Muscle of arm (tissue), 14 donors: ENCODE data around the gene SPINK13. TPM values are rescaled to one million over a fixed set of nuclear protein-coding genes. Genes with fewer than 3 reads are reported as not detected.
"Not testable (repeated sequence)": the region's sequence is repeated elsewhere in the genome, so short reads cannot be mapped to it uniquely, and the experiment has no call there.

Experiments used
- DNase-seq: peaks from one replicate; pipeline ENCODE4 v3.0.0-alpha.2; 2013
- long read RNA-seq, 11 donors: transcript quantifications; one replicate each; lab custom pipeline, GENCODE V29; 2026
- polyA plus RNA-seq, 12 donors: library from polyadenylated mRNA; unstranded; fragments of 120-200 nt; gene quantifications; one replicate each; pipeline ENCODE4 v1.2.1, GENCODE V29; 2013; ENCODE audit not compliant: insufficient read length in 12 of 12

SPINK13 gene, protein sequence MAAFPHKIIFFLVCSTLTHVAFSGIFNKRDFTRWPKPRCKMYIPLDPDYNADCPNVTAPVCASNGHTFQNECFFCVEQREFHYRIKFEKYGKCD
- polyA plus RNA-seq = under 1 TPM in 5 of 12 donors, not detected in 7; 0.19 to 0.48 (median 0.24) TPM
- long read RNA-seq, donor 1 = 0 reads
- long read RNA-seq, donor 2 = 0 reads
- long read RNA-seq, donor 3 = 0 reads
- long read RNA-seq, donor 4 = 0 reads
- long read RNA-seq, donor 5 = 0 reads
- long read RNA-seq, donor 6 = 0 reads
- long read RNA-seq, donor 7 = 0 reads
- long read RNA-seq, donor 8 = 0 reads
- long read RNA-seq, donor 9 = 0 reads
- long read RNA-seq, donor 10 = 0 reads
- long read RNA-seq, donor 11 = 0 reads

DNA sequence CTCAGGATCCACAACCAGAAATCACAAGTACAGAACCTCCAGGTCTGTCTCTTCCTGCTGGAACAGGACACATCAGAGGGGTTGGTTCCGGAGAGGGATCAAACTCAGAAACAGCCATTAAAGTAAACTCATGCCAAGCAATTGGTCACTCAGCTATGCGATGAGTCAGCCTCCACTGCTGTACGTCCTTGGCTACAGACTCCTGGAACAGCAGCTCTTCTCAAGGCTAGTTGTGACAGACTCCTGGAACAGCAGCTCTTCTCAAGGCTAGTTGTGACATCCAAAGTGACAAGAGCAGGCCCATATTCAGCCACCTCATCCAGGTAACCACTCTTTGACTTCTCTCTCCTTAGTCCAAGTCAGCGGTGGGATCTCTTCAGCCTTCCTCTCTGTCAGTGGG, at the start of gene SPINK13:
TSS of gene SPINK13 (plus strand) at position 229 of the 400 bp plus-strand sequence. CDS start 1,279 bp downstream, outside the sequence.
- no peak for DNase-seq

DNA sequence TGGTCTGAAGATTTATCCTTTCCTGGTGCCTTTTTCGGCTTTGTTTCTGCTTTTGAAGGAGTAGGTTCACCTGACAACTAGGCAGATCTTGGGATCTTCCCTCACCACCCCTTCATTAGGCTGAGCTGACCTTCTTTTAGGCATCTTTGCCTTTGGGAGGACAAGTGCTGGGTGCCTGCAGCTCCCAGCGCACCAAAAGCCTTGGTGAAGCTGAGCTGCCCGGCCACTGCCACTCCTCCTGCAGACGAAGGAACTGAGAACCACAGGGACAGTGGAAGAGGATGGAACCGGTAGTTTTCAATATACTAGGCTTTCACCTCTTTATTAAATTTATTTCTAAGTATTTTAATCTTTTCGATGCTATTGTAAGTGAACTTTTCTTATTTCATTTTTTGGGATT, 47.1 kb upstream of the SPINK13 start:
- DNase-seq = no peak

DNA sequence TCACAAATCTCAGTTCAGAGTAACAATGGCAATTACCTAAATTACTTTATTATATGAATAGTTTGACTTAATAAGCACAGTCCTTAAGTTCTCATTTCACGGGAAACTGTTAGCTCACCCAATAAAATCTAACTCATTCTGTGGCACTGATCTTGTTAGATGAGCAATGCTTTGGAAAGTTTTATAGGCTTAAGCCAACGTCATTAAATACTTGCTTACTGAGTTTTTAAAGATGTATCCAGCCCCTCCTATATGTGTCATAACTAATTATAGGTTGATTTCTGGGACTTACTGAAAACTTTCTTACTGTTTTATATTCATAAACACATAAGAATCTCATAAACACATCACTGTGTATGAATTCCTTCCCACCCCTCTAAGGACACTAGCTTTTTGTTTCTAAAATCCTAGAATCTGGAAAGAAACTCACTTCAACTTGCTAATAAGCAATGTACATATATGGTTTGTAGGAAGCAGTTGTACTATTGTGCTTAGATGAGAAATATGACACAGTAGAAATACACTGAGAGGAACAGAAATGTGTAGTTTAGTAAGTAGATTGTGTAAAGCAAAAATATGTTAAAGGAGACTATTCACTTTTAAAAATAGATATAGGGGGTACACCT, 44.4 kb upstream of the SPINK13 start:
- no peak for DNase-seq

DNA sequence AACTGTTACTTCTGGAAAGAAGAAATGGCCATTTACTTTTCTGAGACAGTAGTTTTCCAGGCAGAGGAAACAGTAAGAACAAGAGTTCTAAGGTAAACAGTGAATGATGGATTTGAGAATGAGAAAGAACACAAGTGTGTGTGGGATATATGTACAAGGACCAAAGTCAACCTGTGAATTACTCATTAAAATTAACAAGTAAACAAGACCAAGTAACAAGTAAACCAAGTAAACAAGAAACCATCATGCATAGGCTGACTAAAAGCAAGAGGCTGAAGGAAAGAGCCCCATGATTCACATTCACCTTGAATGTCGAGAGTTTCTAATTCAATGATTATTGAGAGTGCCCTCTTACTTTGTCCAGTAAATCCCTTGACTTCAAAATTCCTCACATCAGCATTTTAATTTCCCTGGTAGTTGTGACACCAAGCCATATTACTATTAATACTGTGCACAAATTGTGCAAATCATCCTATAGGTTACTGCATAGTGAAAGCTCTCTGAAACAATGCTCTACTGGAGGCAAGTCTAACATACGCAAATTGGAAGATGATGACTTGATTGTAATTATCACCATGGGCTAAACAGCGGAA, 40.1 kb upstream of the SPINK13 start:
- DNase-seq = no peak

DNA sequence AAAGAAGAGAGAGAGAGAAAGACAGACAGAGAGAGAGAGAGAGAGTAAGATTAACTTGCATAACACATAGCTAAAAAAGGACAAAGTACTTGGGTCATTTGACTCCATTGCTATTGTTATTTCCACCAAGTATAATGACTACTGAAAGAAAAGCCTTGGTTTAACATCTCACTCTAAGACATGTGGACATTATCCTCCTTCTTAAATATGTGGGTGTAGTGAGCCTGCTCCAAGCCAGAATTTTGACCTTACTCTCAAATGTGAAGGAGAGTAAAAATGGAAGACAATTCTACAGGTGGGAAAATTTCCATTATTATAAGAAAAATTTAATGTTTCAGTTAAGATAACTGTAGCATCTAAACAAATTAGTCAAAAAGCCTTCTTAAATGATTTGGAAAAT, 38.8 kb upstream of the SPINK13 start:
- DNase-seq = no peak

DNA sequence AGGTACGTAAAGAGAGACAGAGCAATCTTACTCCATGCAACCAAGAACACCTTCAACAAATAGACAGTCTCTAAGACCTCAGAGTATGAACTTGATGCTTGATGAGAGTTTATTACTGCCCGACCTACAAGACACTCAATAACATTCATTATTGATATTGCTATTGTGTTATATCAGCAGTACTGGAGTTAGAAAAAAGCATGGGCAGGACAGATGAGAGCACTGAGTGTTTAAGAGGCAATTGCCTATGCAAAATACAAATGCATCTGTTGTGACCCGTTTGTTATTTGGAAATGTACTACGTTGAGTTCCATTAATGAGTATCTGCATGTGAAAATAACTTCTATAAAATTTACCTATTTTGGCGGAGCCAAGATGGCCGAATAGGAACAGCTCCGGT, 38.4 kb upstream of the SPINK13 start:
- no peak for DNase-seq

DNA sequence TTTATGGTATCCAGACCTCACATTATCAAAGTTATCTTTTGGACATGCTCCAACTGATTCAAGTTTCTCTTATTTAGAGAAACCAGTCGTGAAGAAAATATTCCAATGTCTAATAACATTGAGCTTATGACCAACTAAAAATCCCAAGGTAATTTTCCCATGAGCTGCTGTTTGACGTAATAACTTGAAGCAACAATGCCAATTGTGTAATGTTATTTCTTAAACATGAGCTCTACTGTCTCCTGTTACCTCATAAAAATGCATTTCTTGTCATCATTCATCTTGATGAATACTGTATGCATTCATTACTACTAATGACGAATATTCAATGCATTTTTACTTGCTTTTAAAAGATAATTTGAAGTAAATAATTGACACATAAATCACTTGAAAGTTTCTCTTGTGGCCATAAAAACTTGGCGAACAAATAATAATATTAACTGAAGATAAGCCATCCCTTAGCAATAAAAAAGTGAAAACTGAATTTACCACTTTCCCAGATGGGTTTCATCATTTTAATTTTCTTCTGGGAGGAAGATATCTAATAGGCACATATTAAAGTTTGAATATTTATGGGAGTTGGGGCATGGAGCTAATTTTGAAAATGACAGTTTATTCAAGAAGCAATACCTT, 30.7 kb upstream of the SPINK13 start:
- no peak for DNase-seq

DNA sequence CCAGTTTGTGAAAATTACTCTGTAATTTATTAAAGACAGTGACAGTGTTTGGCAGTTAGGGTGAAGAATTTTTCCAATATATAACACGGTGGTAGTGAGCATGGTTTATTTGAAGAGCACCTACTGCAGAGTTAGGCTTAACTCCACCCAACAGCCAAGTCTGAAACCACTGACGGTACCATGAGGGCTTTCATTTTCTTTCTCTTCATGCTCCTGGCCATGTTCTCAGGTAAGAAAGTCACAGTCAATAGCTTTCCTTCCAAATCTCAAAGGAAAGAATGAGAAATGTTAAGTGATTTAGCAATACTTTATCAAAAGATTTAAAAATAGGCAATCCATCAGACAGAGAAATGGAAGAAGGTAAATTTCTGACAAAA, 30.2 kb upstream of the SPINK13 start, which contains the start of gene MARCOL:
TSS of gene MARCOL (plus strand) at position 108 of the 377 bp plus-strand sequence. CDS start at position 181, 73 bp downstream.
- no peak for DNase-seq

DNA sequence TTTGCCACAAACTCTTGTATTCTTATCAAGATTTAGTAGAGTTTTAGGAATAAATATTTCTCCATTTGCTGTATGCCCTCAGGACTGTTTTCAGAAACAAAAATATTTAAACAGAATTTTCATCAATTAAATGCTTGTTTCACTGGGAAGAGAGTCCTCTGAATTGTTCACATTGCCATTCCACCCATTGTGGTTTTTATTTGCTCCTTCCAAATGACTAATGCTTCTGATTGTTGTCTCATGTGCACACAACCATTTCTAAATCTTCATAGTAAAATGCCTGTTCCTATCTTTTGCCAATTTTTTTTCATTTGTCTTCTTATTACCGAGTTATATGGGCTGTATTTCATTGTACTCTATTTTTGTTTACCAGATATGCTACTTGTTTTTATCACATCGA, 19.7 kb upstream of the SPINK13 start:
- no peak for DNase-seq

DNA sequence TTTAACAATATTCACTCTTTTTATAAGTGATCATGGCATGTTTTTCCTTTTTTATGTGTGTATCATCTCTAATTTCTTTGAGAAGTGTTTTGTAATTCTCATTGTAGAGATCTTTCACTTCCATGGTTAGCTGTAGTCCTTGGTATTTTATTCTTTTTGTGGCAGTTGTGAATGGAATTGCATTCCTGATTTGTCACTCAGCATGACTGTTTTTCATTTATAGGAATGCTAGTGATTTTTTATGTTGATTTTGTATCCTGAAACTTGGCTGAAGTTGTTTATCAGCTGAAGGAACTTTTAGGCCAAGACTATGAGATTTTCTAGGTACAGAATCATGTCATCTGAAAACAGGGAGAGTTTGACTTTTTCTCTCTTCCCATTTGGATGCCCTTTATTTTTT, 13.1 kb upstream of the SPINK13 start:
- no peak for DNase-seq

DNA sequence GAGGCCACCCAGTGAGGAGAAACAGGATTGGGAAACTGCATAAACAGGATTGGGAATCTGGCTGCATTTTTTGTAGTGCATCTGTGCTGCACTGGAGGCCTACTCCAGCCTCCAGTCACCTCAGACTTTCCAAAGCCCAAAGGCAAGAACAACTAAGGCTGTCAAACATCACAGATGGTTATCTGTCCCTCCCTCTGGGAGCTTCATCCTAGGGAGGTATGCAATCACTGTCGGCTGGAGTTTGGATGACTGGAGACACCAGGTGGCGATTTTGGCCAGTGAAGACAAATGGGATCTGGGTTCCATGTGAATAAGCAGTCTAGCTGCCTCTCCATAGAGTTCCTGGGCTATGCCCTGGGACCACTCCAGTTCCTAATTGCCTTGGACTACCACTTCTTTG, 9.3 kb upstream of the SPINK13 start:
- no peak for DNase-seq

DNA sequence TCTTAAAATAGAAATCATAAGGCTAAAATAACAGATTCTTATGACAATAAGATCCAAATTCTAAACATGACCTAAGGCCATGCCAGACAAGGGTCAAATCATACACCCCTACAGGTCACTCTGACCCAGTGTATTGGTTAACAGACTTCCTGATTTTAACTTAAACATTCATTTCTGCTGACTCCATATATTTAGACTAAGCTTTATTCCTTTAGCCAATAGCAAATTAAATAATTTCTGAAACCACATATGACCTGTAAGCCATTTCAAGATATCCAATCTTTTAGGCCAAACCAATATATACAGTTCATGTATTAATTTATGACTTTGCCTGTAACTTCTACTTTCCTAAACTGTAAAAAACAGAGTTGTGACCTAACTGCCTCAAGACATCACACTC, 7.4 kb upstream of the SPINK13 start:
- no peak for DNase-seq

DNA sequence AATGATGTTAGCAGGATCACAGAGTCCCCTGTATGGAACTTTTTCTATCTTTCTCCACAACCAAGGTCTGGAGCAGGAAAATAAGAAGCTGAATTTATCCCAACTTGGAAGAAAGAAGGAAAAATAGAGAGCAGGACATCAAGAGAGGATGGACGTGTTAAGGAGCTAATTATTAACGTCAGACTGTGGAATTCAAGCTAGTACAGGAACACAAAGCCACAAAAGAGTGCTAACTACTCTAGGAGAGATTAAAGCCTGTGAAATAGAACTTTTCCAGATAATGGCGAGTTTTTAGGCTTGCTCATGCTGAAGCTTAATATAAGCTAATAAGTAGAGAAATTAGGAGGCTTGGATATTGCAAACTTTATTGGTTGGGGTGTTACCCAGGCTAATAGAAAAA, 632 bp upstream of the SPINK13 start:
- DNase-seq = no peak

DNA sequence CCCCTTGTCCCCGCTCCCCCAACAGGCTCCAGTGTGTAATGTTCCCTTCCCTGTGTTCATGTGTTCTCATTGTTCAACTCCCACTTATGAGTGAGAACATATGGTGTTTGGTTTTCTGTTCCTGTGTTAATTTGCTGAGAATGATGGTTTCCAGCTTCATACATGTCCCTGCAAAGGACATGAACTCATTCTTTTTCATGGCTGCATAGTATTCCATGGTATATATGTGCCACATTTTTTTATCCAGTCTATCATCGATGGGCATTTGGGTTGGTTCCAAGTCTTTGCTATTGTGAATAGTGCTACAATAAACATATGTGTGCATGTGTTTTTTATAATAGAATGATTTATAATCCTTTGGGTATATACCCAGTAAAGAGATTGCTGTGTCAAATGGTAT, 6.5 kb downstream of the SPINK13 start:
- not testable (repeated sequence) for DNase-seq

DNA sequence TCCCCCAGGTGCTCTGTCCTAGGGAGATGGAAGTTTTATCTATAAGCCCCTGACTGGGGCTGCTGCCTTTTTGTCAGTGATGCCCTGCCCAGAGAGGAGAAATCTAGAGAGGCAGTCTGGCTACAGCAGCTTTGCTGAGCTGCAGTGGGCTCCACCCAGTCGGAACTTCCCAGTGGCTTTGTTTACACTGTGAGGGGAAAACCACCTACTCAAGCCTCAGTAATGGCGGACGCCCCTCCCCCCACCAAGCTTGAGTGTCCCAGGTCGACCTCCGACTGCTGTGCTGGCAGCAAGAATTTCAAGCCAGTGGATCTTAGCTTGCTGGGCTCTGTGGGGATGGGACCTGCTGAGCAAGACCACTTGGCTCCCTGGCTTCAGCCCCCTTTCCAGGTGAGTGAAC, 12.3 kb downstream of the SPINK13 start:
- DNase-seq = not testable (repeated sequence)

DNA sequence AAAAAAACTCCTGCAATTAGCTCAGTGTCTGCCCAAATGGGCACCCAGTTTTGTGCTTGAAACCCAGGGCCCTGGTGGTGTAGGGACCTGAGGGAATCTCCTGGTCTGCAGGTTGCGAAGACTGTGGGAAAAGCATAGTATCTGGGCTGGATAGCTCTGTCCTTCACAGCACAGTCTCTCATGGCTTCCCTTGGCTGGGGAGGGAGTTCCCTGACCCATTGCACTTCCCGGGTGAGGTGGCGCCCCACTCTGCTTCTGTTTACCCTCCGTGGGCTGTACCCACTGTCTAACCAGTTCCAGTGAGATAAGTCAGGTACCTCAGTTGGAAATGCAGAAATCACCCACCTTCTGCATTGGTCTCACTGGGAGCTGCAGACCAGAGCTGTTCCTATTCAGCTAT, 12.7 kb downstream of the SPINK13 start:
- DNase-seq = not testable (repeated sequence)

DNA sequence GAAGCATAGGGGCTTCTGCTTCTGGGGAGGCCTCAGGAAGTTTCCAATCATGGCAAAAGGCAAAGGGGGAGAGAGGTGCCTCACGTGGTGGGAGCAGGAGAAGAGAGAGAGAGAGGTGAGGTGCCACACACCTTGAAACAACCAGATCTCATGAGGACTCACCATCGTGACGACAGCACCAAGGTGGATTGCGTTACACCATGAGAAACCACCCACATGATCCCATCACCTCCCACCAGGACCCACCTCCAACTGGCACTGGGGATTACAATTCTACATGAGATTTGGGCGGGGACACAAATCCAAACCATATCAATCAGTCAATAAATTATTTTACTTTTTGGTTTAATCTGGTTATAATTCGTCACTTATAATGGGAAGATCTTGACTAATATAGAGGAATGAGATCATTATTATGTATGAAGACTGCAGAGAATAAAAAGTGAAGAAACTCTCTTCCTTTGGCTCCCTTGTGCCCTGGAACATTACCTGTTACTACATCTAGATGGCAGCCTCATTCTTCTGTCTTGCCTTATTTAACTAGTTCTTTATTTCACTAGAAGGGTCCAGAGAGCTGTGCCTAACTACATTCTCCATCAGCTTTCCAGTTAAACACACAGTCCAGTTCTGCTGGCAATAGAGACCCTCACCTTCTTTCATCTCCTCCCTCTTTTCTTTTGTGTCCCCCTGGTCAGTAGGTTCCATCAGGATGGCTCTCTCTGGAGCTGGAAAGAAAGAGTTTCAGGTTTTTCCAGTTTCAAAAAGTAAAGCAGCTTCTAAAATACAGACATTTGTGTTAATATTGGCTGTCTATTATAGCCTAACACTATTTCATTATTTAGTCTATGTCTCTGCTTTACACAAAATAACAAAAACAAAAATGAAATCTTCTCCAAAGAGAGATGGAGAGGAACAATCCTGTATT, 21.9 kb downstream of the SPINK13 start:
- DNase-seq = no peak

DNA sequence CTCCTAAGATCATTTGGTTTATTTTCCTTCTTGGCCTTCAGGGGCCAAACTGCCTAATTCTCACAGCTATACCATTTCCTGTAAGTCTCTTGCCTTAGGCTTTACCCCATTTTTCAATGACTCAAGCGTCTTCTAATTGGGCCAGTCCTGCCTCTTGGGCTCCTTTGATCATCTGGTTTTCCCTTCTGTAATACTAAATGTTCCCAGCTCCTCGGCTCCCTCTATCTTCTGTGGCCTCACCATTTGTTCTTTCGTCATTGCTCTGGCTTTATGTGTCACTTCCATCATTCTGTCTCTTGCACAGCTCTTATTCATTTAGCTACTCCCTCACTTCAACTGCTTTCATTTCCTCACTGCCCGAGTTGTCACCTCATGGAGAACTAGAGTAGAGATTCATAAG, 29.1 kb downstream of the SPINK13 start:
- no peak for DNase-seq

DNA sequence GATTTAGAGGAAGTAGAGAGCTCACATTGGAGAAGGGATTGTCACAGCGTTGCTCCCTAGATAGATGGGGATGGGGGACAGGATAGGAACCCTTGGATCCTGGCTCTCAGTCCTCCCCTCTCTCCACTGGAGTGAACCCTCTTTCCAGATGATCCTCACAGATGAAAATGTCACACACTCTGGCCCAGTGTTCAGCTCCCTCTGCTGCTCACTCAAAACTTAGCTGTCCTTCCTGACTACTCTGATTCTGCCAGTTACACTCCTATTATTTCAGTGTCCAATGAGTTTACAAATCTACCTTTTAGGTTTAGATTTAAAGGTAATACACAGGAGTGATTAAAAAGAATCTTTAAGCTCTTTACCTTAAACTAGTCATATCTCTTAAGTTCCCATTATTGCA, 37.9 kb downstream of the SPINK13 start:
- DNase-seq = no peak

DNA sequence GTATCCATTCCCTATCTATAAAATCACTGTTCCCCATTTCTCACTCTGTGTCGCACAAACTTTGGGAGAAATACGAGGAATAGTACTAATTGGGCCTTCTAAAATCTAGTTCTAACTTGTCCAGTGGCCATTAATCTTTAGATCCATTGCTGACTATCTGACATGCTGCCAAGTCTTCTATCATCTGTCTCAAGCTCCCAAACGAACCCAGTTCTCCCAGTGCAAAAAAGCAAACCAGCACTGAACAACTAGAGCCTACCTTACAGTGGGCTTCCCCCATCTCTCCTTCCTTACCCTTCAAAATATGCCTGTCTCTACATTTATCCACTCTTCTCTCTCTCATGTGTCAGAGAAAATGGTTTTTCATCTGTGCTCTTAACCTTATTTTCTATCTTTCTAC, 40.4 kb downstream of the SPINK13 start:
- no peak for DNase-seq

DNA sequence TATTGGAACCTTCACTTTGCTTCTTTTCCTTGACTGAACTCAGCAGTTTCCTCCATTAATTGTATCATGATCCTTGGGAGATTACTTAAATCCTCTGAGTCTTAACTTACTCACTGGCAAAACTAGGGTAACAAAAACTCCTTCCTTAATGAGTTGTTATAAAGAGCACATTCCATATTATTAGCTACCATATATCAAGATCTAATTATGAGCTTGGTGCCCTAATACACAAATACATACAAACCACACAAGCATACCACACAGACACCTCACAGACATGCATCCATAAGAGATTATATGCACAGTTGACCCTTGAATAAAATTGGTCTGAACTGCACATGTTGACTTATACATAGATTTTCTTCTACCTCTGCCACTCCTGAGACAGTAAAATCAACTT, 41.2 kb downstream of the SPINK13 start:
- no peak for DNase-seq

DNA sequence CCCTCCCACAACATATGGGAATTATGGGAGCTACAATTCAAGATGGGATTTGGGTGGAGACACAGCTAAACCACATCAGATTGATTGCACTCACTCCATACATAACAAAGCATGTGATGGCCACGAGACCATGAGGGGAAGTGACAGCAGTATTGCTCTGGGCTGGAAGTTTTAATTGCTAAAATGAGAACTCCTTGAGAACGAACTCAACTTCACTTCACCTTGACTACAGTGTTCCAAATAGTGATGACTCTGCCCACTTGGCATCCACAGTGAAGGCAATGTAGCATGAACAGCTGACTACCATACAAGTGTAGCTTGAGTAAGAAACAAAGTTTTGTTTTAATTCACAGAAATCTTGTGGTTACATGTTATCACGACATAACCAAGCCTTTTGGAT, 42.9 kb downstream of the SPINK13 start:
- no peak for DNase-seq
